ENCODE data around the gene BTBD1.
"Not testable (repeated sequence)": the region's sequence is repeated elsewhere in the genome, so short reads cannot be mapped to it uniquely, and the experiment has no call there.

The BTBD1 gene

DNA sequence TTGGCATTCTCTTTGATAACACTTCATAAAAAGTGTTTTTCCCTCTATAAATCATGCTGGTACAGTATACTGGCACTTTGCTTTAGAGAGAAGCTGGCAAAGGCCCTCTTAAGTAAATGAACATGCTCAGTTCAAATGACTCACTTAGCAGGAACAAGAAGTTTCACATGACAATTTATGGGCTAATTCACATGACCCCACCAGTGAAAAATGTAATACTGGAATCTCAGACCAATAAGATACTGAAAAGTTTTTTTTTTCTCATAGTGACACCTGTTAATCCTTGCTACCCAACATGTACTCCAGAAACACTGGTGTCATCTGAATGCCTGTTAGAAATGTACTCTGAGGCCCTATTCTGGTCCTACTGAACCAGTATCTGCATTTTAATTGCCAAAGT lies 13.9 kb downstream of the BTBD1 start:
- no peak for DNase-seq

DNA sequence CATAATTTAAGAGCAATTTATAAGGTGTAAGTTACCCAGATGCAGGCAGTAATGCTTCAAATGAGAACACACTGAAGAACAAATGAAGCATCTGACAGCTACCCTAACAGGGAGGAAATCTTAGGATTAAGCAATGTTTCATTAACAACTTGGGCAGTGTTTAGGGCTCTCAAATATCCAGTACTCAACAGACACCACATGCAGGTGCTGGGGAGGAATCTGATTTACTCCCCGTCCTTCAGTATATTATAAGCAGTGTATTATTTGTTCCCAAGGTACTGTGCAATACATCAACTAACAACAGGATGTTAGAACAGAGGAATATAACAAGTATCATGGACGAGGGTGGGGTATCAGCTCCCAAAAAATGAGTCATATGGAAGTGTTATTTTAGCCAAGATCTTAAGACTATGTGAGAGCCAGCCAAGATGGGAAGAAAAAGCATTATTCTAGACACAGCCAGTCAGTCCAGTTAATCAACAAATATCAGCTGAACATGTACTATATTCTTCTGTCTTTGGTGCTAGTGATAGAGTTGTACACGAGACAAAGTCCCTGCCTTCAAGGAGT lies 20.4 kb downstream of the BTBD1 start:
- DNase-seq, result no peak

DNA sequence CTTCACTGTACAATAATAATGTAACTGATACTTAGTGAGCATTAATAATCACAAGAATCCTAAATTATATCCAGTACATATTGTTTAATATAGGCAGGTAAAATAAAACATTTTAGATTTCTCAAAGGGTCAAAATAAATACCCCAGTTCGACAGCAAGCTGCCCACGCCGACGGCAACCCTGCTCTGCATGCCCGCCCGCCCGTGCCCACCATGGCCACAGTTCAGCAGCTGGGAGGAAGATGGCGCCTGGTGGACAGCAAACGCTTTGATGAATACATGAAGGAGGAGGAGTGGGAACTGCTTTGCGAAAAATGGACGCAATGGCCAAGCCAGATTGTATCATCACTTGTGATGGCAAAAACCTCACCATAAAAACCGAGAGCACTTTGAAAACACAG lies 22.9 kb downstream of the BTBD1 start:
- DNase-seq, result no peak

DNA sequence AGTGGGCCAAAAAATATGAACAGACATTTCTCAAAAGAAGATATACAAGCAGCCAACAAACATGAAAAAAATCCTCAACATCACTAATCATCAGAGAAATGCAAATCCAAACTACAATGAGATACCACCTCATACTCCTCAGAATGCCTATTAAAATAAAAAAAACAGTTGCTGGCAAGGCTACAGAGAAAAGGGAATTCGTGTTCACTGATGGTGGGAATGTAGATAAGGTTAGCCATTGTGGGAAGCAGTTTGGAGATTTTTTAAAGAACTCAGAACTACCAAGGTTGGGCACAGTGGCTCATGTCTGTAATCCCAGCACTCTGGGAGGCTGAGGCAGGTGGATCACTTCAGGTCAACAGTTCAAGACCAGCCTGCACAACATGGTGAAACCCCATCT lies 27.8 kb downstream of the BTBD1 start:
- DNase-seq, result no peak

DNA sequence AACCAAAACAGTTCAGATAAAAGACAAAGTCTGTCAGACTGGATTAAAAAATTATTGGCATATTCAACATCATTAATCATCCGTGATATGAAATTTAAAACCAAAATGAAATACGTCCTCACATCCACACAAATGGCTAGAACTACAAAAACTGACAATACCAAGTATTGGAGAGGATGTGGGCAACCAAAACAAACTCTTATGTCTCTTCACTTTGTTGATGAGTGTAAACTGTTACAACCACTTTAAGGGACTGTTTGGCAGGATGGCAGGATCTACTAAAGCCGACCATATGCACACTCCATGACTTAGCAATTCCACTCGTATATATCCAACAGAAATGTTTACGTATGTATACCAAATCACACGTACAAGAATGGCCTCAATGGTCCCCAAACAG lies 30.8 kb downstream of the BTBD1 start:
- DNase-seq, result peak; percentile 21

GRCh38 chr15:83031234-83031633 lies 35.8 kb downstream of the BTBD1 start:
- not testable (repeated sequence) for DNase-seq

DNA sequence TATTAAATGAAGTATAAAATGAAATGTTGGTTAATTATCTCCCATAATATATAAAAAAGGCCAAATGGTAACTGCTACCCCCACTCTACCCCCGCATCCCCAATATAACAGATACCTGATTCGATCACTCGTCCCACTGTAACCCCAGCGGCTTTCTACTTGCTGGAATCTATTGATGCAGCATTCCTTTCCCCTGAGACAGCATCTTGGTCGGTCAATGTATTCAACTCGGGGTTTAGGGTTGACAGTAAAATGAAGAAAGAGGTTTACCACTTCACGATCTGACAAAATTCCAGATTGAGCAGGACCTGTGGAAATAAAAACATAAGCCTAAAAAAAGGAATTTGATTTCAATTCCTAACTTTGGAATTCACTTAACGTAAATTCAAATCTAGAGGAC lies 37.0 kb downstream of the BTBD1 start:
- DNase-seq, result no peak

- no peak for DNase-seq
Observed at GRCh38 chr15:83018436-83018835, 48.6 kb downstream of the BTBD1 start.

GRCh38 chr15:83016906-83017305 lies 50.1 kb downstream of the BTBD1 start:
- DNase-seq, result no peak

DNA sequence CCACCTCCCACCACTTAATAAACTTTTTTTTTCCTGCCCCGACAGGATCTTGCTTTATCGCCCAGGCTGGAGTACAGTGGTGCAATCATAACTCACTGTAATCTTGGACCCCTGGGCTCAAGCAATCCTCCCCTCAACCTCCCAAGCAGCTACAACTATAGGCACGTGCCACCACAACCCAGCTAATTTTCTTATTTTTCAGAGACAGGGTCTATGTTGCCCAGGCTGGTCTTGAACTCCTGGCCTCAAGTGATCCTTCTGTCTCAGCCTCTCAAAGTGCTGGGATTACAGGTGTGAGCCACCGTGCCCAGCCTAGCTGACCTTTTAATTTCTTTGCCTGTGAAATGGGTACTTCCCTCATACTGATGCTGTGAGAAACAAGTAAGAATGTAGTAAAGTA lies 51.7 kb downstream of the BTBD1 start:
- DNase-seq, result no peak

DNA sequence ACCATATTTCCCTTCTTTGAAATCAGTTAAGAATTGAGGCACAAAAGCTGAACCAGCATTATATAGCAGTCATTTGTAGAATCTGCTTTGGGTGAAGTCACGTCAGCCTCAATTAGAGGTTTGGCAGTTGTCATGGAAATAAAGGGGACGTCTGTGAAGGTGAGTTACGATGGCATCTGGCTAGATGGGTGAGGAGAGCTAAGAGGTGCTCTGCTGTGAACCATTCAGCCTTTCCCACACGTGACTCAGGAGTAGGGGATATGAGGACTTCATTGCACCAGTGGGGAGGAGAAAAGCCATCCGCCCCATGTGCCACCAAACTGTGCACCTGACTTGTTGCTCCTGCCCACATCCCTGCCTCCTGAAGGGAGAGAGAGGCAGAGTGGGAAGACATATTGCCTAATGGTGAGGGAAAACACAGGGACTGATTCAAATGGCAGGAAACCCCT lies 52.8 kb downstream of the BTBD1 start:
- peak; percentile 39 for DNase-seq

DNA sequence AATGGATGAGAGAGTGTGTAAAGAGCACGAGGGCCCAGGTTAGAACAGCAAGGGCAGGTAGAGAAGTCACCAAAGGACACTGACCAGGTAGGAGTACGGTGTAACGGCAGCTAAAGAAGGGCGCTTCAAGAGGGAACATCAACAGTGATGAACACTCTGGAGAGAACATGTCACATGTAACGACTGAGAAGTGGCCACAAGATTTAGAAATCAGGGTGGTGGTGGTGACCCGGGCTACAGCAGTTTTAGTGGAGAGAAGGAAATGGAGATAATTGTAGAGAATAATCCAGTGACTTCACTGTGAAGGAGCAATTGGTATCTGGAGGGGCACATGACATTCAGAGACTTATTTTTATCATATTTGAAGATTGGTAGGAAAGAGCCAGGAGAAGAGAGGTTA lies 54.4 kb downstream of the BTBD1 start:
- no peak for DNase-seq

- no peak for DNase-seq
Observed at GRCh38 chr15:83012076-83012426, 55.0 kb downstream of the BTBD1 start.

DNA sequence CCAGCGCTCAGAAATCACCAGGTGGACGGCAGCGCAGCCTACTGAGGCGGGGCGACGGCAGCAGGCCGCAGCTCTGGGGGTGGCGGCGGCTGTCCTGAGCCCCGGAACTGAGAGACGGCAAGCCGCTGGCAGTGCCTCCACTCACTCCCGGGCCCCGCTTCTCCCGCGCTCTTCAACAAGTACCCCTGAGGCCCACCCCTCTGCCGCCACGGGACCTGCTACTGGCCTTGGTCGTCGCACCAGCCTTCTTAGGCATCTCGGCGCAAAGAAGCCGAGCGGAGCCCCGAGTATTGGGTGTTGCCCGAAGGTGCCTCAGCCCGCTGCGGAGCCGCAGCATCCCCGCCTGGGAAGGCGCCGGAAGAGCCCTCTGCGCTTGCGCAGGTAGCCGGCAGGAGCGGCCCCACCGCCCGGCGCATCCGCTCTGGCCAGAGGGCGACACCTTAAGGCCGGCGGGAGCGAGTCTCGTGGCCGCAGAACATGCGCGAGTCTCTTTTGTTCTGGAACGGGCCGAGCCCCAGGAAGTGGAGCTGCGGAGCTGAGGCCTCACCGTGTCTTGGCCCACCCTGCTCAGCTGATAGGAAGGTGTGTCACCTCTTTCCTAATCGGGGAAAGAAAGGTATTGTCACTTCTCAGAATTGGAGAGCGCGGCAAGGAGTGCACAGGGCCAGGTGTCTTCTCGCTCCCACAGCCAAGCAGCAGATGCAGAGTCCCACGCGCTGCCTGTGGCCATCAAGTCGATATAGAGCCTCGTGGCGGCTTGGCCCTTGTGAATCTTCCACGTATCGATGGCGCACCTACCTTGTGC lies 55.6 kb downstream of the BTBD1 start, which contains the start of gene C15orf40:
Gene C15orf40, minus strand, starts transcription at position 369 of the 805 bp plus-strand sequence. Its CDS starts 32 bp downstream, at position 337.
- DNase-seq, result peak; percentile 92

DNA sequence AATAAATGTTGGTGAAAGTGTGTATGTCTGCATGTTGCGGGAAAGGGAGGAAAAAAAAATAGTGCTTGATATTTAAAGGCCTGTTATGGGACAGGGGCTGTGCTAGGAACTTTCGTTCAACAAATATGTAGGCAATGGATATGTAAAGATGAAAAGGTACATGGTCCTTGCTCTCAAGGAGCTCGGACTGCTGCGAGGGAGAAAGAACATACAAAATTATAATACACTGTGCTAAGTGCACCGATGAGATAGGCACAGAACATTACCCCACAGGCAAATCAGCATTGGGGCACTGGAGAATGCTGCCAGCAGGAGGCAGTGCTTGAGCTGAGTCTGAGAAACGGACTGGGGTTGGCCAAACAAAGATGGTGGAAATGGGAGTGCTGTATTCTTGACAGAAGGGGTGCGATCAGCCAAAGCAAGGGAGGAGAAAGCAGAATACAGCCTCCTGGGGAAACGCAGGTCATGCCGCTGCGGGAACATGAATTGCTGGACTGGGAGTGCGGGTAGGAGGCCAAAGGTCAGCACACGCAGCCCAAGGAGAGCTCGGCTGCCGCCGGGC lies 56.3 kb downstream of the BTBD1 start:
- peak; percentile 90 for DNase-seq

DNA sequence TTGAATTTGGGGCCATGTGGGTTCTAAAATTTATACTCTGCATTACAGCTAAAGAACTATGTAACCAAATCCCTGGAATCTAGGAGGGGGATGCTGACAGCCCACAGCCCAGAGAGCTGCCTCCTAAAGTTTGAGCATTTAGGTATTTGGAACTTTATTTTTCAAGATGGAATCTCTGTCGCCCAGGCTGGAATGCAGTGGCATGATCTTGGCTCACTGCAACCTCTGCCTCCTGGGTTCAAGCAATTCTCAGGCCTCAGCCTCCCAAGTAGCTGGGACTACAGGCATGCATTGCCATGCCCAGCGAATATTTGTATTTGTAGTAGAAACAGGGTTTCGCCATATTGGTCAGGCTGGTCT lies 66.4 kb downstream of the BTBD1 start:
- DNase-seq, result not testable (repeated sequence)

- DNase-seq, result peak; percentile 69
Observed at GRCh38 chr15:82999905-83000671, 67.0 kb downstream of the BTBD1 start.

DNA sequence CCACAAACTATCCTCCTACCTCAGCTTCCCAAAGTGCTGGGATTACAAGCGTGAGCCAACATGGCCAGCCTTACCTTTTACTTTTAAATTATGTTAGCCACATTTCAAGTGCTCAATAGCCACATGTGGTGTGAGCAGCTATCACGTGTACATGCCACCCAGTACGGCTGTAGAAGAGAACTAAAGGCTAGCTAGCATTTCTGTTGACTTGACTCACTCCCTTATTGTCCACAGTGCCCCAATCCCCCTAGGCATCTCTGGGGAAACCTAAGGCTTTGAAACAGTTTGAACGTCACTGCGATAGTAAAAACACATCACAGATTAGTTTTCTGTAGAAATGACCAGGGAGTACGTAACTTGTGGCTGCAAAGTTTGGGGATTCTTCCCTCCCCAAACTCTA lies 67.6 kb downstream of the BTBD1 start:
- no peak for DNase-seq

GRCh38 chr15:82995938-82996337 lies 71.1 kb downstream of the BTBD1 start:
- no peak for DNase-seq

DNA sequence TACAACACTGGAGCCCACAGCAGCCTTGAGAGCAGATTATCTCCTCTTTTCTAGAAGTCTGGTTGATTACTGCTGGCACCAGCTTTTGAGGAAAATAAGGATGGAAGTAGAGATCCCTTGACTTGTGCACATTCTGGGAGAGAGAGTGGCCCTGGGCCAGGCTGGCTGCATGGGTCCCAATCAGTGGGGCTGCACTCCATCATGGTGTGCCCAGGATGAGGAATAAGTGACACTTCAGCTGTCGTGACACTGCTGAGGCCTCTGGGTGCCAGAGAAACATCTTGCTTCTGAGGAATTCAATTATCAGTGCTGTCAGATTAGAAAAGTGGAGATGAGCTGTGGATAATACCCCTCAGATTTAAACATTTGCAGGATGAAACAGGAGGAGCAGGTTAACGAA lies 72.0 kb downstream of the BTBD1 start:
- no peak for DNase-seq

DNA sequence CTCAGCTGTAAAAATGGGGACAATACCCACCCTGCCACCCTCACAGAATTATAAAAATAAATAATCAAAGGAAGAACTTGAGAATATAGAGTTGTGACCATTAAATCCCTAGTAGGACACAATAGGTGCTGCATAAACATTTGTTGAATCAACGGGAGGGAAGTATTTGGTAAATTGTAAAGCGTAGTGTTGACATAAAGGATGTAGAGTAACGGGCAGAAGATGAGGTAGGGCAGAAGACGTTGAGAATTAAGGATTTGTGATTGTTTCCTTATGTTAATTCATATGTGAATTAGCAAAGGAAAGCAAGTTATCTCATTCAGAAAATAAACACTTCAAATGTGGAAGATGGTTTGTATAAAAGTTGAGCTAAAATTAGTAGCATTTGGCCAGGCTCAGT lies 73.9 kb downstream of the BTBD1 start:
- DNase-seq, result no peak

- DNase-seq, result no peak
Observed at GRCh38 chr15:82992436-82992998, 74.5 kb downstream of the BTBD1 start.

DNA sequence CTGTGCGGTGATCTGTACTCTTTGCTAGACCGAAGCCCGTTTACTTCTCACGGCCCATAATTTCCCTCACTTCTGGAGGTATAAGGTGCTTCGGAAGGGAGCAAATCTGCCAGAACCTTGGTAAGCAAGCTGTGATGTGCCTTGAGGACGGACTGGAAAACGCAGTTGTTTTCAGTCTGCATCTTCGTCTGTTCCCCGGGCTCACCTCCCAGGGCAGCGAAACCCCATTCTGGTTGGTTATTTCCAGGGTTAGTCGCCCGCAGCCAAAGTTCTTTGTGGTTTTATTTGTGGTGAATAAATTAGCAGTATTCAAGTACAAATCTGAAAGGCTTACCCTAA lies 80.6 kb downstream of the BTBD1 start:
- peak; percentile 20 for DNase-seq
